ENCODE results near the gene S100A7. TPM values are rescaled to one million over a fixed set of nuclear protein-coding genes. Genes with fewer than 3 reads are reported as not detected.

Gene S100A7
- total and polyA plus RNA-seq, 8 donors: not detected

DNA sequence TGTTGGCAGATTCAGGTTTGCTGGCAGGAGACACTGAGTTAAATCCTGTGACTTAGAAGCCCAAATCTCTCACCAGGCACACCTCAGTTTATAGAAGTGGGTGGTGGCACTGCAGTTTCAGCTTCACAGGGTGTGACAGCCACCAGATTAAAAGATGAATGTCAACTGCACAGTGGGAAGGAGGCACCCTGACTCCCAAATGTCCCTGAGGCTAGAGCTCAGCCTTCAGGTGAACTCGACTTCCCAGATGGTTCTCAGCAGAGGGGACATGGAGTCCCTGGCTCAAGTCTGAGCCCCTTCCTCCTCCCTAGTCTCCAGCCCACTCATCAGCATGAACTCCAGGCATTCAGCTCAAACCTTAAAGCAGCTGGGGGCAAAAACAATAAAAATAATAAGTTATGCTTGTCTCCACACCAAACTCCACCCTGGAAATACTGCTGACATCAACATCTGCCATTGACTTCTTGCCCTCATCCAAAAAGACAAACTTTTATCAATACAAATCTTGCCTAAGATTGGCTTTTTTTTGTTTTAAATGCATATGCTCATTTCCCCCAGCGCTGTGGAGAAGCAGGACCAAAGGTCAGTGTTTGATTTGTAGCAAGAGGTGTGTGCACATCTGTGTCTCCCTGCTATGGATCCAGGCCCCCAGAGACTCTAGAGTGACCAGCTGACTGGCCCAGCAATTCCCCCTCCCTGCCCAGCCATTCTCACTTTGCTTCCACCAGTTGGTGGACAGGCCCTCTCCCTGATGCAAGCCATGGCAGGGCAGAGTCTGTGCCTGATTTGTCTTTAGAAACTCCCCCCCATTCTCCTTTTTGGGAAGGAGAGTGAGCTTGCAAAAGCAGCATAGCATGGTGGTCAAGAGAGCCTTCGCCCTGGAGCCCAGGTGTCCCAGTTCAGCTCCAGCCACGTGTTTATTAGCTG, 18.5 kb upstream of the S100A7 start:
- WGBS, 2 donors: 38 to 44% methylated on average over 4 of the region's 4 CpGs
- H3K9me3 ChIP-seq: no peaks in the 10 kb centered on the region
- no peak overlapping the region for H3K4me3 ChIP-seq
- H3K27ac ChIP-seq: no peak overlapping the region
- no peaks in the 10 kb centered on the region for H3K27me3 ChIP-seq
- H3K36me3 ChIP-seq: no peaks in the 10 kb centered on the region
- intact Hi-C loops (cut with DNase I): no loop called here
- FAIRE-seq (no peak), DNase-seq (no peak), ATAC-seq (no peak)
- no peaks in the 10 kb centered on the region for H3K4me1 ChIP-seq
- TF ChIP-seq, protein P1, sequence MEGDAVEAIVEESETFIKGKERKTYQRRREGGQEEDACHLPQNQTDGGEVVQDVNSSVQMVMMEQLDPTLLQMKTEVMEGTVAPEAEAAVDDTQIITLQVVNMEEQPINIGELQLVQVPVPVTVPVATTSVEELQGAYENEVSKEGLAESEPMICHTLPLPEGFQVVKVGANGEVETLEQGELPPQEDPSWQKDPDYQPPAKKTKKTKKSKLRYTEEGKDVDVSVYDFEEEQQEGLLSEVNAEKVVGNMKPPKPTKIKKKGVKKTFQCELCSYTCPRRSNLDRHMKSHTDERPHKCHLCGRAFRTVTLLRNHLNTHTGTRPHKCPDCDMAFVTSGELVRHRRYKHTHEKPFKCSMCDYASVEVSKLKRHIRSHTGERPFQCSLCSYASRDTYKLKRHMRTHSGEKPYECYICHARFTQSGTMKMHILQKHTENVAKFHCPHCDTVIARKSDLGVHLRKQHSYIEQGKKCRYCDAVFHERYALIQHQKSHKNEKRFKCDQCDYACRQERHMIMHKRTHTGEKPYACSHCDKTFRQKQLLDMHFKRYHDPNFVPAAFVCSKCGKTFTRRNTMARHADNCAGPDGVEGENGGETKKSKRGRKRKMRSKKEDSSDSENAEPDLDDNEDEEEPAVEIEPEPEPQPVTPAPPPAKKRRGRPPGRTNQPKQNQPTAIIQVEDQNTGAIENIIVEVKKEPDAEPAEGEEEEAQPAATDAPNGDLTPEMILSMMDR (IDR thresholded peaks at IDR 0.05): no peak

DNA sequence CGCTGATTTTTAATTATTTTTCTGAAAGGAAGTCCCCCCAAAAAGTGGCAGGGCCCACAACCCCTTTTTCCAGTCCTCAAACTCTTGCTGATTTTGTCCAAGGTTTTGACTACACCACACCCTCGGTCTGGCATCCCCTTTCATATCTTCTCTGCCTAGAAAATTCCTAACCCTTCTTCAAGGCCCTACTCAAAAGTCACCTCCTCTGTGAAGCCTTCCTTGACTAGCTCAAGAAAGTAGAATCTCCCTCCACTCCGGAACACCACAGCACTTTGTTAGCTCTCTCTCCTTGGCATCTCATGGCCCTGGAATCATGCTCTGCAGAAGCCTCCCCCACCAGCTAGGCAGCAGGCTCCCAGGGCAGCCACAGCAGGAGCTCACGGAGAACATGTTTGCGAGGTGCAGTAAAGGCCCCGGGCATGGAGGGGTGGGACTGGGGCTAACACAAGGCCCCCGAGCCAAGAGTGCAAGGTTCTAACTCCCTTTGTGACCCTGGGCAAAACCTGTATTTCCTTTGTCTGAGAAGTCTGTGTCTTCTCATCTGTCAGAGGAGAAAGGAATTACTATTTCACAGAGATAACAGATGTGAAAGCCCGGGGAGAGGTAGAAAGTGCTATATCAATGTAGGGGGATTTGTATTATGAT, 17.7 kb upstream of the S100A7 start:
- no peak for ATAC-seq
- Histone ChIP-seq H3K9me3 (no peaks in the 10 kb centered on the region), H3K27me3 (no peaks in the 10 kb centered on the region), H3K4me1 (no peaks in the 10 kb centered on the region), H3K27ac (no peak overlapping the region), H3K36me3 (no peaks in the 10 kb centered on the region), H3K4me3 (no peak overlapping the region)
- no peak for DNase-seq
- FAIRE-seq: no peak
- intact Hi-C loops (cut with DNase I): no loop called here
- TF ChIP-seq, protein P1 (IDR thresholded peaks at IDR 0.05): no peak
- WGBS, 2 donors: 56 to 59% methylated on average over 8 of the region's 8 CpGs

DNA sequence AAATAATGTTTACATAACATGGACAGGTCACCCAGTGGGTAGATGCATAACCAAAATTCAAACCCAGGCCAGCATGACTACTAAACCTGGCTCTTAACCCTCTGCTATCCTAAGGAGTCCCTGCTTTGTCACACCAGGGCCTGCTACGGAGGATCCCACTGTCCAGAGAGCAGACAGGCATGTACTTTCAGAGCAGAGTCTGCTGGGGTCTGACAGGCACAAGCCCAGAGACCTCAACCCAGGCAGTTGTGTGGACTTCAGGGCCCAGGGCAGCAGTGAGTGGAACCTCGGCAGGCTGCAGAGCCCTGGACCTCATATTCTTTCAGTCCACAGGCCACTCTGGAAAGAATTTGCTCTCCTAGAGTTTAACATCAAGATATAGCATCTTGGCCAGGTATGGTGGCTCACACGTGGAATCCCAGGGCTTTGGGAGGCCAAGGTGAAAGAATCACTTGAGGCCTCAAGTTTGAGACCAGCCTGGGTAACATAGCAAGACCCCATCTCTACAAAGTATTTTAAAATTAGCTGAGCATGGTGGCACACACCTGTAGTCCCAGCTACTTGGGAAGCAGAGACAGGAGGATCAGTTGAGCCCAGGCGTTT, 16.1 kb upstream of the S100A7 start:
- Histone ChIP-seq H3K9me3 (no peaks in the 10 kb centered on the region), H3K36me3 (no peaks in the 10 kb centered on the region), H3K4me3 (no peak overlapping the region), H3K4me1 (no peaks in the 10 kb centered on the region), H3K27ac (no peak overlapping the region), H3K27me3 (no peaks in the 10 kb centered on the region)
- no peak for DNase-seq
- whole genome bisulfite sequencing, 2 donors: 74 to 81% methylated on average over 4 of the region's 4 CpGs
- ATAC-seq: no peak
- intact Hi-C loops (cut with DNase I): no loop called here
- TF ChIP-seq, protein P1 (IDR thresholded peaks at IDR 0.05): no peak
- FAIRE-seq: no peak

DNA sequence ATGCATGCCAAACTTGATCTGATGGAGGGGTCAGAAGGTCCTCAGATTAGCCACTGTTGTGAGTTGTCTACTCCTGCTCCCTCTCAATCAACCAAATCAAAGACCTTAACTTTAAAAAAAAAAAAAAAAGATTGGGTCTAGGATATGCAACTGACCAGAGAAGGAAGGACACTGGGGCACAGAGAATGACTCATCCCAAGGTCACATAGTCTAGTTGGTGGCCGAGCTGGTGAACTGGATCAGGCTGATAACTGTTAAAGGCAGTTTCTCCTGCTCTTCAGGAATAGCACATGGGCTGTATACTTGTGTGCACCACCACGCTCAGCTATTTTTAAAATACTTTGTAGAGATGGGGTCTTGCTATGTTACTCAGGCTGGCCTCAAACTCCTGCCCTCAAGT, 14.8 kb upstream of the S100A7 start:
- 74 to 76% methylated on average over 2 of the region's 2 CpGs for WGBS, 2 donors
- ATAC-seq (no peak), FAIRE-seq (no peak), DNase-seq (no peak)
- no peaks in the 10 kb centered on the region for H3K4me1 ChIP-seq
- no peaks in the 10 kb centered on the region for H3K36me3 ChIP-seq
- TF ChIP-seq, protein P1 (IDR thresholded peaks at IDR 0.05): no peak
- intact Hi-C loops (cut with DNase I): no loop called here
- no peaks in the 10 kb centered on the region for H3K27me3 ChIP-seq
- H3K9me3 ChIP-seq: no peaks in the 10 kb centered on the region
- no peak overlapping the region for H3K4me3 ChIP-seq
- no peak overlapping the region for H3K27ac ChIP-seq

All from pancreas (tissue), 10 donors.